Stimulated activated CD4-positive, alpha-beta T cell treated with anti-CD3 and anti-CD28 coated beads, Interleukin-1b, Interleukin-23, amount 100 ng/mL, for 48 hours (primary cell): ENCODE results near the gene CENPM.

Experiments used
- DNase-seq: peaks from one replicate; pipeline ENCODE4 v3.0.0-alpha.2; 2020

CENPM gene

DNA sequence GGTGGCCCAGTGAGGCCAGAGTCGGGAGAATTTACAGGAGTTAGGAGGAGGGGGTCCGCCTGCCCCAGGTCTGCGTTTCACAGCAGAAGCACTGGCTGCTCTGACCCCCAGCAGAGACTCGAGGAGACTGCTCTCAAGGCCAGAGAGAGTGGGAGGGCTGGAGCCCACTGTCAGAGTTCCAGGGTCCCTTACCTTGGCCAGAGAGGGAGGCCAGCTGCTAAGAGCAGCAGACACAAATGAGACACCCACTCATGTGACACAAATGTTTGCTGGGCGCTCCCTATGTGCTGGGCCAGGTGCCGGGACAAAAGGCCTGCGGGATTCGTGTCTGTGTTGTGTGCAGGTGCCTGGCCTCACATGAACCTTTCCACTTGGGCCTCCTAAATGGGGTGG is 17.5 kb downstream of the CENPM start:
- DNase-seq: no peak

DNA sequence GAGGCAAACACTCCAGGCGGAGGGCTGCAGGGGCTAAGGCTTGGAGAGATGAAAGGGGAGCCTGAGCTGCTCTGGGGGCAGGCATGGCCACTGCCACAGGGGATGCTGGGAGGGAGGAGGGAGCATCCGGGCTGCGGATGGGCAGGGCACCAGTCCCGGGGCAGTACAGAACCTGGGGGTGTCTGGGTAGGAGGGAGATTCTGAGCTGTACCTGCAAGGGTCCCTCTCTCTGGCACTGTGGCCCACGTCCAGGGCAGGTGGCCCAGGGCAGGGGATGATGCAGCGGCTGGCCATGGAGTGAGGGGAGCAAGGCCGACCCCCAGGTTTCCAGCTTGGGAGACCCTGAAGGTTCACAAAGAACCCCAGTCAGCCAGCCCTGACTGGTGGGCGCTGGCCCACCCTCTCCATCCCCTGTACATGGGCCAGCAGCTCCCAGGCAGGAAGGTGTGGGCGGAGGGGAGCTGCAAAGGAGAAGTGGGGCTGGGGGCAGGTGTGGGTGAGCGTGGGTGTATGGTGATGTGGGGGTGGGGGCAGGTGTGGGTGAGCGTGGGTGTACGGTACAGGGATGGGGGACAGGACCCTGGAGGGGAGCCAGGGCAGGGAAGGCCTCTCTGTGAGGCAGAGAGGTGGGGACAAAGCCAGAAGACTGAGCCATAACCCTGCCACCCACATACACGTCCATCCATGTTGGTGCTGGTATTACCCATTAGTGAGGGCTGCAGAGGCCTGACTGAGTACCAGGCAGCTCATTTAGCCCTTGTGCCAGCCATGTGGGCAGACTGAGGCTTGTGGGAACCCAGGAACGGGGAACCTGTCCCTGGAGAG is 18.1 kb downstream of the CENPM start:
- DNase-seq: no peak

DNA sequence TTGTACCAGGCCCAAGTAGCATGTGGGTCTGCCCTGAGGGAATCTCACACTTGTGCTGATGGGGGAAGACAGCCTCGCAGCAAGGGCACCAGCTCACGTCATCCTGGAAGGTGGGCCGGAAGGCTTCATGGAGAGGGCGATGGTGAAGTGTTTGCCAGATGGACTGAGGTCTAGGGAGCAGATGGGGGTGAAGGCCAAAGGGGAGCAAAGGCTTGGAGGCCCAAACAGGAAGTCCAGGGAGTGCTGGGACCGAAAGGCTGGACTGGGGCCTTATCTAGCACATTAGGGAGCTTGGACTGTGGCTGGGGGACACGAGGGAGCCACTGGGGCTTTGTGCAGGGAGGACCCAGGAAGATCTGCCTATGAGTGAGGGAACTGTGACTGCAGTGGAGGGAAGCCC is 19.1 kb downstream of the CENPM start:
- DNase-seq: no peak

DNA sequence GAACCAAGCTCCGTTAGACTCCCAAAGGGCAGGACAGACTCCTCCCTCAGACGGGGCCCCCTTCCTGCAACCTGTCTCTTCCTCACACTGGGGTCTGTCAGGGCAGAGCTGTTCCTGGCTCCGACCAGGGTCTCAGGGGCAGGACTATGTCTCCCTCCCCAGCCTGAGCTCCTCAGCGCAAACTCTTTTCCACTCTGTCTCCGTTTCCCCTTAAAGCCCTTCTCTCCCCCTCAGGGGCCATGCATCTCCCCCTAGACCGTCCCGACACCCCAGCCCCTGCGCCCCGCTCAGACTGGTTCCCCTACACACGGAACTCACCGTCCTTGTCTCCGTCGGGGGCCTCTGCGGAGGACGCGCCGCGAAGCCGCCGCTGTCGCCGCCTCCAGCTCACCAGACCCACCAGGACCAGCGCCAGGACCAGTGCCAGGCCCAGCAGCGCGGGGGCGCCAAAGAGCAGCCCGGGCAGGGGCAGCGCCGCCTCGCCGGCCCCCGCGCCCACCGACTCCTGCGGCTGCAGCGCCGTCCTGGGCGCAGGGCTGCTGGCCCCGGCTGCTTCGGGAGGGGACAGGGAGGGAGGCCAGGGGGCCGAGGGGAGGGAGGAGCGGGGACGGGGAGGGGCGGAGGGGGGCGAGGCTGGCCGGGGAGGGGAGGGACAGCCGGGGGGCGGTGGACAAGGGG is 21.0 kb downstream of the CENPM start:
- DNase-seq: peak; percentile 77

DNA sequence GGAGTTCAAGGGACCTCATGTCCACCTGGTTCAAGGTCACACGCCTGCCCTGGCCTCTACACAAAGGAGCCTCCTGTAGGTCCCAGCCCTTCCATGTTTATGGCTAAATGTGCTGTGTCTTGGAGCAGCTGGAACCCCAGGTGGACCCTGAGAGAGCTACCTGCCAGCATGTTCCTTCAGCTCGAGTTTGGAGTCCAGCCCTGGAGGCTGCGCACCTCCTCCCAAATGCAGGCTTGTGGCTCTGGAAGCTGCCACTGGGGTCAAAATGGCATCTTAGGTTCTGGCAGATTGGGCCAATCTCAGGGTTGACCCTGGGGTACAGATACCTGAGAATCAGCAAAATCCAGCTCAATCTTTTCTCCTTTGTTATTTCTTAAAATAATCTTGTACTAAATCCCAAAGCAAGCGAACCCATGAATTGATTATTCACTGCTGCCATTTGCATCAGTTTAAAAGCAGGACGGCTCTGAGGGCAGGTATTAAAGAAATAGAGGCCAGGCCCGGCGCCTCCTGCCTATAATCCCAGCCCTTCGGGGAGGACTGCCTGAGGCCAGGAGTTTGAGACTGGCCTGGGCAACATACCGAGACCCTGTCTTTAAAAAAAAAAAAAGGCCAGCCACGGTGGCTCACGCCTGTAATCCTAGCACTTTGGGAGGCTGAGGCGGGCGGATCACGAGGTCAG is 23.2 kb downstream of the CENPM start:
- no peak for DNase-seq

DNA sequence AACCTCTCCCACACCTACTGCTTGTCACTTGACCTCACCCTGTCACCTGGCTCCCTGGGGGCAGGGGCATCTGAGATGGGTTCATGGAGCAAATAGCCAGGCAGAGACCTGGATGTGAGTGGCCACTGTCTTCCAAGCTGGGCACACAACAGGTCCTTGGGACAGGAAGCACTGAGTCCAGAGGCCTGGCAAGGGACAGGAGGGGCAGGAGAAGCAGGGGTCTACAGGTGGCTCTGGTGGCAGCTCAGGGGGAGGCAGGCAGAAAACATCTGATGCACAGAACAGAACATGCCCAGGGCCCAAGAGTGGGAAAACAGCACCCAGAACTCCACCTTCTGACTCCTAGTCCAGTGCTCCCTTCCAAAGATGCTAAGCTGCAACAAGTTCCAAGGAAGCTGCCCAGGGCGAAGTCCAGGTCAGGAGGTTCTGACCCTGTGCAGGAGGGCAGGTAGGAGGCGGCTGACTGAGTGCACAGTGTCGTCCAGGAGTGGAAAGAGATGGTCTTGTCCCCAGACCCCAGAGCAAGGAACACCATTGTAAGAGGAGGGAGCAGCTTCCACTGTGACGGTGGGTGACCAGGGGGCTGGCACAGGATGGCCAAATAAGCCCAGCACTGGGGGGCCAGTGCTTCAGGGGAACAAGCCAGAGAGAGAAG is 23.9 kb downstream of the CENPM start:
- DNase-seq: no peak

DNA sequence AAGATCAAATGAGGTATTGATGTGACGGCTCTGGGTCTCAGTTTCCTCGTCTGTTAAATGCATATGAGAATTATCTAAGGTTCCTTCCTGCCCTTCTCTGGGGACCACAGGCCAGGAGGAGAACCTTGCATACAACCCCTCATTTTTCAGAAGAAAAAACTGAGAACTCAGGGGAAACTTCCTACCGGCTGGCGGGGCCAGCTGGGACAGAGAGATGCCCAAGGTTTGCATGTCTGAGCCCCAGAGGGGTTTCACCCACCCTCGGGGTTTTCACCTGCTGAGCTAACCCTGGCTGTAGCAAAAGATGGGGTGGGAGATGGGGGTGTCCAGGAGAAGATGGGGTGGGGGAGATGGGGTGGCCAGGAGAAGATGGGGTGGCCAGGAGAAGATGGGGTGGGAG is 24.6 kb downstream of the CENPM start:
- no peak for DNase-seq

DNA sequence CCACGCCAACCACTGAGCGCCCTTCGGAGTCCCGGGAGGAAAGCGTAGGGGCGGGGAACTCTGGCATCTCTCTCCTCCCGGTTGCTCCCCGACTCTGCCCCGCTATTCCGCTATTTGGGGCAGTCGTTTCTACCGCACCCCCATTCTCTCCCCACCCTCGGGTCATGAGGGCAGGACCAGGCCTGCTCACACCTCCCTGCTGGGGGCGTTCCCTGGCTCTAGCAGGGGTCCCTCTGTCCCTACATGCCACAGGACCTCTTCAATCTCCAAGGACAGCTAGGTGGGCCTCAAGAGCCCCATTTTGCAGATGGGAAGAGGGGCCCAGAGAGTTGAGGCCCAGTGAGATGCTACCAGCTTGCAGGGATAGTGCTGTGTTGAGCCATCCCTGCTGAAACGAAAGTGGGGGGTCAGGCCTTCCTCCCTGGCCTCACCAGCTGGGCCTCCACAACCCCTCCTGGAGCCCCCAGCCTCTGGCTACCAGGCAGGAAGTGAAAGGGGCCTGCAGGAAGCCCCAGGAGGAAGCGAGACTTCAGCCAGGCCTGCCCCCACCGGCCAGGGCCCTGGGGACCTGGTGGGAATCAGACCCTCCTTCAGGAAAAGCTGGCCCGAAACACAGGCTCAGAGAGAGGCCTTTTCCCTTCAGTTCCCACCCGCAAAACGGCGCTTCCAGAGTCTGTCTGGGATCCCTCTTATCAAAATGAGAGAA is 26.5 kb downstream of the CENPM start:
- DNase-seq: no peak

DNA sequence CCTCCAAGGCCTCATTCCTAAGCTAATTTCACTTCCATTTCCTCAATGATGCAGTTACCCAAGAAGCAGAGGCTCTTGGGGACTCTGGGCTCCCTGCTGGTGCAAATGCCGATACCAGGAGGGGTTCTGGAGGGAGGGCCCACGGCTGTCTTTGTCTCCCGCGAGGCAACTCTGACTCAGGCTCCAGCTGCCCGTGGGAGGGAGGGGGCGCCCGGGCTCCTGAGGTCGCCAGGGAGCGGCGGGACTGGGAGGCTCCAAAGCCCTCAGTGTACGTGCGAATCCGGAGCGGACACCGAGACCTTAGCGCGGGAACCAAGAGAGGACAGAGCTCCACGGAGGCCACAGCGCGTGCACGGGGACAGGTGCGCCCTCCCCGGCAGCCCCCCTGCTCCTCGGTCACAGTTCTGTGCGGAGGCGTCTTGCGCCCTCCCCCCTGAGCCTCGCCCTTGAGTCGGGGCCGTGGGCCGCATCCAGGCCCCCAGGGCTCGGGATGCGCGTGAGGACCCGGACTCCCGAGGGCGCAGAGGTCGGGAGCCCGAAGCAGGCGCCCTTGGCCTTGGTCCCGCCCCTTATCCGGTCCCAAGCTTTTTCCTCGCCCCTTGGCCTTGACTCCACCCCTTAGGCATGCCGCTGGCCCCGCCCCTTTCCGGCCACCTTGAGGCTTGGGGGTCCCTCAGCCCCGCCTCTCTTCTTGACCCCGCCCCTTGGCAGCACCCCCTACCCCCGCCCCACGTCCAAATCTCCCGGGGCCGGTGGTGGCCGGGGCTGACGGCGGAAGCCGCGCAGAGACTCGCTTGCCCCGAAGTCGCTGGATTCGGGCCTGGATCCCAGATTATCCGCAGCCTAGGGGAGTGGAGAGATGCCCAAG is 27.4 kb downstream of the CENPM start:
- peak; percentile 37 for DNase-seq

DNA sequence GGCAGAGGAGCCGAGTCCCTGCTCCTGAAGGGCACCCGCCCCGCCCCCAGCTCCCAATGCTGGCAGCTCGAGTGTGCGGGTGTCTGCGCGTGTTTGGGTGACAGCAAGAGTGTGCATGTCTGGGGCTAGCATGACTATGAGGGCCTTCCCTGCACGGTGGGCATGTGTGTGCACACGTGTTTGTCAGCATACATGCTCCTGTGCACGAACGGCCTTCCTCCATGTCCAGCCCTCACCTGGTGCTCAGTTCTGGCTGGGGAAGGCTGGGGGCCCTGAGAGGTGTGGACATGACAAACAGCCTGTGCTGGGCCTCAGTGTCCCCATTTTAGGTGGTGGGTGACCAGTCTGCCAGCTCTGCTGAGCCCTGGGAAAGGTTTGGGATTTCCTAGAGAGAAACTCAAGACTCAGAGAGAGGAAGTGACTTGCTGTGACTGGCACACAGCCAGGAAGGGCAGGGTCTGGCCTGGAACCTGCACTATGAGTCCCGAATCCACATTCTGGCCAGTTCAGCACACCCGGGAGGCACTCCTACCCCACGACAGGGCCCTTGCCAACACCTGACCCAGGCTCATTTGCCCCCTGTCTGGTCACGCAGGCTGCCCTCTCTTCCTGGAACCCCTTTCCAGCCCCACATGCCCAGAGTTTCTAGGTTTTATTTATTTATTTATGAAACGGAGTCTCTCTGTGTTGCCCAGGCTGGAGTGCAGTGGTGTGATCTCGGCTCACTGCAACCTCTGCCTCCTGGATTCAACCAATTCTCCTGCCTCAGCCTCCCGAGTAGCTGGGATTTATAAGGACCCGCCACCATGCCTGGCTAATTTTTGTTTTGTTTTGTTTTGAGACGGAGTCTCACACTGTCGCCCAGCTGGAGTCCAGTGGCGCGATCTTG is 28.8 kb downstream of the CENPM start:
- DNase-seq: no peak

DNA sequence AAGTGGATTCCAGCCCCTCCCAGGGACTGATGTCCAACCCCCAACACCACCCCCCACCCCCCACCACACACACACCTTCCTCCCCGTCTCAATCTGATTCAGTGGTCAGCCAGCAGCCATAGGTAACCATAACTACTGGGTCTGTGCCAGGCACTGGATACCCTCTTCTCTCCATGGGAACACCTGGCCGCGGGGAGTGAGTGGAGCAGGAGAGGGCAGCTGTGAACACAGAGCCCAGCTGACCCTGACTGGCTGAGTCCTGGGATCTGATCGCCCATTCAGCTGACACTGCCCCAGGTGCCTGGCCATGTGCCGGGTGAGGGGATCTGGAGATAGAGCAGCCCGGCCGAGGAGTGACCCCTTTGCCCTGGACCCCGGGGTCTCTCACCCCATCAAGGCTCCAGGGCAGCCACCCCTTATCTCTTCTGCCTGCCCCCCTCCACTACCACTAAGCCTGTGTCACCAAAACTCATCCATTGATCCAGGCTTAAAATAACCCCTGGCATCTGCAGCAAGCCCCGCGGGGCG is 29.5 kb downstream of the CENPM start:
- DNase-seq: no peak

DNA sequence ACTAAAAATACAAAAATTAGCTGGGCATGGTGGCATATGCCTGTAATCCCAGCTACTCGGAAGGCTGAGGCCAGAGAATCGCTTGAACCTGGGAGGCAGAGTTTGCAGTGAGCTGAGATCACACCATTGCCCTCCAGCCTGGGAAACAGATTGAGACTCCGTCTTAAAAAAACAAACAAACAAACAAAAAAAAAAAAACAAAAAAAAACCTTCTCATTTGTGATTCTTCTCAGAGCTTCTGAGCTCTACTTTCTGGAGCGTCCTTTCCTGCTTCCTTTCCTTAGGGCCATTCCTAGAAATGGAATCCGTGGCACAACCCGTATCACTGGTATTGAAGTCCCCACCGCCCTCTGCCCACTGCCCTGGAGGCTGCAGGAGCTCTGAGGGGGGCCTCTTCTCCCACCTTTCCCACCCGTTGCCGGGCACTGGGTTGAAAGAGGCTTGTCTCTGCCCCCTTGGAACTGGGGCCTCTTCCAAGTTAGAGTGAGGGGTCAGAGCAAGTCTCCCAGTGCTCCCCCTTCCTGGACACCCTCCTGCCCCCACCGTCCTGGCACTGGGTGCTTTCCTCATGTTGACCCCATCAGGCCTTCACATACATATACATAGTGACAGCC is 30.1 kb downstream of the CENPM start:
- DNase-seq: no peak

DNA sequence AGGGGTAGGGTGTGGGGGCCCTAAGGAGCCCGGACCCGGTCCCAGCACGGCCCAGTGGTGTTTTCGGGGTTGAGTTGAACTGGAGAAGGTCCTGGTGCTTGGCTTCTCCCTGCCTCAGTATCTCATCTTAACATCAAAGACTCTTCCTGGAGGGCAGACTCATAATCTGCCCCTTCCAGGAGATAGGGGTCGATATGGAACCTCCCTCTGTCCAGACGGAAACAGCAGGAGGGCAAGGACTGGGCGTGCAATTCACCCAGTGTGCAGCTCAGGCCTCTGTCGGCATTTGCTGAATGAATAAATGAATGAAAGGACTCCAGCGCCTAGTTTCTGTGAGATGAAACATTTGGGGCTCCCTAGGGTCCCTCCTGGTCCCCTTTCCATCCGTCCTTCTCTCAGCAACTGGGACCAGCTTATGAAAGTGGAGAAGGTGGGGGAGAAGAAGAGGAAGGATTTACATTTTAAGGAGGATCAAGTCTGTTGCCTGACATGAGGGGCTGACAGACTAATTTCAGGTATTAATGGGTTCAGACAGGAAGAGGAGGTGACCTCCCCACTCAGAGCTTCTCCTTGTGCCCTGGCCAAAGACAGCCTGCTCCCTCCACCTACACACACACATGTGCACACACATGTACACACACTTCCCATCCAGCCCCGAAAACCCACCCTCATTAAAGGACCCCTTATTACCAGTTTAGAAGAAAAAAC is 31.0 kb downstream of the CENPM start:
- no peak for DNase-seq

DNA sequence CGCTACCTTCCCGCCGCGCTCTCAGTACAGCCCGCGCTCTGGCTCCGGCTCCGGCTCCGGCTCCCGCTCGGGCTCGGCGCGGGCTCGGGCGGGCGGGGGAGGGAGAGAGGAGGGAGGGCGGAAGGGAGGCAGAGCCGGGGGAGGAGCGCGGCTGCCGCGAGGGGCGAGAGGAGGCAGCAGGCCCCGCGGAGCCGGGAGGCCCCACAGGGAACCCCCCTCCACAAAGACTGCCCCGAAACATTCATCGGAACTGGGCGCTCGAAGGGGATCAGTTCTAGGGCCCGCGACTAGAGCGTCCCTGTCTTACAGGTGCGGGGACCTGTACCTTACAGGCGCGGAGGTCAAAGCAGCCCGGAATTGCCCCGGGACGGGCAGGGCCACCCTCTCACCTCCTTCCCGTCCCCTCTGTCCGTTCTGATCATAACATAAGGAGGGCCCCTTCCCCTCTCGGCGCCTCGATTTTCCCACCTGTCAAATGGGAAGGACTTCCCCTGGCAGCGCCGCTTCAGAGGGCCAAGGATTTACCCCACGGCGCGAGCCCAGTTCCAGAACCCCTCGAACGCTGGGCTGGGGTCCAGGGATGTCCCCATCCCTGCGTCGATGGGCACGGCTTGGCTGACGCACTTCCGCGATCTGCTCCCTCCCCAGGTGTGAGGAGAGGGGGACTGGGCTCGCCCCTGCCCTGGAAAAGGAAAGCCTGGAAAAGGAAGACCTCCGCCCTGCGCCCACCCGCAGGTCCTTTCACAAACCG is 31.7 kb downstream of the CENPM start, which contains the start of gene SHISA8:
TSS of gene SHISA8 (minus strand) at position 40 of the 751 bp plus-strand sequence. CDS start 407 bp downstream, outside the sequence.
- DNase-seq: peak; percentile 57

DNA sequence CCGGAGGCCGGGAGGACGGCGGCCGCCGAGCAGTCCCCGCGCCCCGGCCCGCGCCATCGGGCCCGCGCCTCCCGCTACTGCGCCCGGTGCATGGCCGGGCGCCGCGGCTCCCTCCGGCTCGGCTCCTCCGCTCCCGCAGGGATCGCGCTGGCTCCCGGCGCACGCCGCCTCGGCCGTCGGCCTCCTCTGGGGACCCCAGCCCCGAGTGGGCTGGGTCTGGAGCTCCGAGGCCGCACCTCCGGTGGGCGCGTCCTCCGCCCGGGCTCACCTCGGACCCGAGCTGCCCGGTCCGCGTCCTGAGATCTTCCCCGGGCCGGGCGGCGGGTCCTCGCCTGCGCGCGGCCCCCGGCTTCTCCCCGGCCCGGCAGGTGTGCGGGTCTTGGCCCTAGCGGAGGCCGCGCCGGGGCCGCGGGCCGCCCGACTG is 32.3 kb downstream of the CENPM start:
- DNase-seq: no peak

DNA sequence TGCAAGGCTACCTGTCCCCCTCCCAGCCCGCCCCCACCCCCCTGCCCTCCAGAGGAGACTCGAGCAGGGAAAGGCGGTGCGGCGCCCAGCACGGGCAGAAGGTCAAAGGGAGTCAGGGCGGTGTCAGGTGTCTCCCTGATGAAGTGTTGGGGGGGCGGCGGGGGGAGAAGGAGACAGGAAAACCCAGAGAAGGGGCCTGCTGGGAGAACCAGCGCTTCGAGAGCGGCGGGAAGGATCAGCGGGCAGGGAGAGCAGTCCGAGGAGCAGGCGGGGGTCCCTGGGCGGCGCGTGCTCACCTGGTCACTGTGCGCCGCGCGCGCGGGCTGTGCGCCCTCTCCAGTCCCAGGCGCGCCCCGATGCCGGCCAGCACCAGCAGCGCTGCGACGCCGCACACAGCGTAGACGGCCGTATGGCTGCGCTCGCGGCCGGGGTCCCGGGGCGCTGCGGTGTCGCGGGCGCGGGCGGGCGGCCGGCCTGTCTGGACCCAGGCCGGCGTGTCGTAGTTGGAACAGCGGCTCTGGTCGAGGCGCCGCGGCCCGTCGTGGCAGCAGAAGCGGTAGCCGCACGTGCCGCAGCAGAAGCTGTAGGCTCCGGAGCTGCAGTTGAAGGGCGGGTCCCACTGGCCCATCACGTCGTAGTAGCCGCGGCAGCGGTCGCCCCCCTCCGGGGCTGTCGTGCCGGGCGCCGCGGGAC is 33.0 kb downstream of the CENPM start:
- DNase-seq: no peak

DNA sequence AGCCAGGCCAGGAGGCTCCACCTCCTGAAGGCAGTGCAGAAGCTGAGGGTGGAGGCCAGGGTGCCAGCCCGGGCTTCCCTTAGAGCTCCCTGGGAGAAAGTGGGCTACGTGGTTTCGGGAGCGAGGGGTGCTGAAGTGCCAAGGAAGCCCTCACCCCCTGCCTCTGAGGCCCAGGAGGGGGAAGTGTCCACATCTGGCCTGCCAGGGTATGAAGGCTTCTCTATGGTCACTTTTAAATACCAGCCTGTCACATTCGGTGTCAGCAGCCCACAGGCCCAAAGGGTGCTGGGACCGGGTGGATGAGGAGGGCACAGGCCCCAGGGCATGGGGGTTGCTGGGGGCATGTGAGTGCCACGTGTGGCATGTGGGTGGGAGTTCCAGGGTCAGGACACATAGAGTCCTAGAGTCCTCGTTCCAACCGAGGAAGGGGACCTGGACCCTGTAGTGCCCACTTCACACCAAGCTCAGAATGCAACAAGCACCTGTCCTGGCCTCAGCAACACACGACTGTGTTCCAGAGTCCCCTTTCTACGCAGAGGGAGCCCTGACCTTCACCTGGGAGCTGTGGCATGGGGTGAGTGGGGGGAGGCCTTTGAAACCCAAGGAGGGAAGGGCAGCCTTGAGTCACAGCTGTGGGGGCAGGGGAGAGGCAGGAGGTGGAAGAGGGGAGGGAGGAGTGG is 33.8 kb downstream of the CENPM start:
- no peak for DNase-seq
